Hematopoietic multipotent progenitor cell treated with erythropoietin and hydrocortisone succinate and interleukin-3 and kit ligand, for 8 days (in vitro differentiated cells): Measurements from ENCODE around the gene ST8SIA5.

Experiments
- DNase-seq: peaks from one replicate; pipeline ENCODE4 v3.0.0-alpha.2; 2015

ST8SIA5 gene

GRCh38 chr18:46663539-46663938, 93.3 kb downstream of the ST8SIA5 start:
- DNase-seq, result no peak

- peak; percentile 8 for DNase-seq
Measured at GRCh38 chr18:46660957-46661749, 95.7 kb downstream of the ST8SIA5 start.

GRCh38 chr18:46659484-46659883, 97.4 kb downstream of the ST8SIA5 start:
- no peak for DNase-seq

DNA sequence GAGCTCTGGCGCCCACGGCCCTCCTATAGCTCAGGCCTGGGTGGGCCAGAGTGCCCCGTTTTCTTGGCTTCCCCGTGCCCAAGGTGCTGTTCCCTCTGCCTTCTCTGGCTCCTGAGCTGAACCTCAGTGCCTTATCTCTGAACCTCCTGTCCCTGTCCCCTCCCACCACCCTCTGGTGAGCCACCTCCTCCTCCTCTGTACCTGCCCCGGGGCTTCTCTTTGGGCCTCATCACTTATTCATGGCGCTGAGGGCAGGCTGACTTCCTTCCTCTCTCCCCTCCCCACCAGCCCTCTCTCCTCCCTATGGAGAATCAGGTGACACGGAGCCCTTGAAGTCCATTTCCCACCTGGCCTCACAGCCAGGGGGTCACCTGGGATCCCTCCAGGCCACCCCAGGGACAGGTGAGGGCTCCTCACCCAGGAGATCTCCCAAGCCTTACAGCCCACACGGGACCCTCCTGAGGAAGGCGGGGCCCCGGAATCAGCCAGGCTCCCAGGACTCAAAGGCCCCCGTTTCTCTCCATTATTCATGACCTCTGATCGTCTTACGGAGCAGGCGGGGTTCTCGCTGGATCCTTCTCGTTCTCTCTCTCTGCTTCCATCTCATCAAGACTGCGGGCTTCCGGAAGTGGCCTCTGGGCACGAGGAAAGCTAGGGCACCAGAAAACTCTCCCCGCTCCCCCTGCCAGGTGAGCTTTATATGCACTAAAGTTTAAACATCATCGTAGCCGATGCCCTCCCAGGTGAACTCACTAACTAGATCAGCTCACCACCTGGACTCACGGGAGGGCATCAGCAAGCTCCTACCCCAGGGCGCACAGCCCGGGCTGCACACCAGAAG, 99.5 kb downstream of the ST8SIA5 start, which contains the start of gene LOXHD1:
LOXHD1 (minus strand) TSS at position 106 of the 841 bp plus-strand sequence. CDS start 187 bp downstream, outside the sequence.
- no peak for DNase-seq

GRCh38 chr18:46656326-46657114, 100.3 kb downstream of the ST8SIA5 start:
- DNase-seq, result no peak

DNA sequence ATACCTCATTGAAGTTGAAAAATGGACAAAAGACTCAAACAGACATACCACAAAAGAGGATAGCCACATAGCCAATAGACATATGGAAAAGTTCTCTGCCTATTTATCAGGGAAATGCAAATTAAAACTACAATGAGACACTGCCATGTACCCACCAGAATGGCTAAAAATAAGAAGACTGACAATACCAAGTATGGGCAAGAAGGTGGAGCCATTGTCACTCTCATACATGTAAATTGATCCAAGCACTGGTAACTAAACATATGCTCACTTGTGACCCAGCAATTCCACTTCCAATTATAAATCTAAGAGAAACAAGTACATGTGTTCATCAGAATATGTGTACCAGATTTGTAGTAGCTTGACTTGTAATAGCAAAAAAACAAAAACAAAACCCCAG, 104.5 kb downstream of the ST8SIA5 start:
- DNase-seq, result no peak

DNA sequence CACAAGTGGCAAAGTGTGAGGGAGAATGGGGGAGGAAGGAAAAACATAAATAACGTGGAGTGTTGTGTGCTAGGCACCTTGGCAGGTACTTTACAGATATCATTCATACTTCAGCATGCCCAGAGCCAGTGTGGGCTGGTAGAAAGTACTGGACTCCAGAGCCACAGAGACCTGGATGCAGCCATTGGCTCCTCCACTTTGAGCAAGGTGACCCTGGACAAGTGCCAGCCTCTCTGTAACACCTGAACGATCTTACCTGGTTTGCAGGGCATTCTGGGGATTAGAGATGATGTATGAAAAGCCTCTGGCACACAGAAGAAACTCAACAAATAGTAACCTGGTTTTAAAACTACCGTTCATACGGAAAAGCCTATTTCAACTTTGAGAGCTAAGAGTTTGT, 106.2 kb downstream of the ST8SIA5 start:
- DNase-seq, result no peak

GRCh38 chr18:46649071-46649862, 107.6 kb downstream of the ST8SIA5 start:
- no peak for DNase-seq

DNA sequence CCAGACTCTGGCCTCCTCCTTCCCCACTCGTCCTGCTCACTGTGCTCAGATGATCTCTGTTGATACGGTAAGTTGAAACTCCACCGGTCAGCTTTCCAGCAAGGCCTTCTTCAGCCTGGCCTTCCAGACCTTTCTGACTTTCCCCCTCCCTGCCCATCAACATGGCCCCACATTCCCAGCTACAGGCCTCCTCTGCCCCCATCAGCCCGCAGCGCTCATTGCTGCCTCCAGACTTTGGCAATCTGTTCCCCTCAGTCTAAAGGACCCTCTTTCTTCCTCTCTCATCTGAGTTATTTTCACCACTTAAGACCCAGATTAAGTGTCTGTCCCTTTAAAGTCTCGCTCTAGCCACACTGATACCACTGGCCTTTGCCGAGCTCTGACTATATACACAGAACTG, 110.4 kb downstream of the ST8SIA5 start:
- no peak for DNase-seq

DNA sequence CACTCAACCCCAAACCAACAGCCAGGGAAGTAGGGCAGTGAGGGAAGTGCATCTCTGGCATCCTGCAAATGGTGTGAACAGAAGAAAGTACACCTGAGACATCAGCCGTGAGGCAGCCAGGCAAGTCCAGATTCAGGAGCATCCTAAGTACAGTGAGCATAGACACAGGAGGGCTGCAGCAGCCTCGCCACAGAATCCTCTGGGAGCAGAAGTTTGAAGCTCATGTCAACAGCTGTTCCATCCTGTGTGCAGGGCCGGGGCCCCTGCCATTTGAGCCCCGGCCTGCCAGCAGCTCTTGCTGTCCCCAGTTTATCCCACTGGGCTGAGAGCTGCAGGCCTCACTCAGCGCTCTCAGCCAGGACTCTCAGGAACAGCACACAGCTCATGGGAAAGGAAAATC, 114.3 kb downstream of the ST8SIA5 start:
- DNase-seq, result no peak

DNA sequence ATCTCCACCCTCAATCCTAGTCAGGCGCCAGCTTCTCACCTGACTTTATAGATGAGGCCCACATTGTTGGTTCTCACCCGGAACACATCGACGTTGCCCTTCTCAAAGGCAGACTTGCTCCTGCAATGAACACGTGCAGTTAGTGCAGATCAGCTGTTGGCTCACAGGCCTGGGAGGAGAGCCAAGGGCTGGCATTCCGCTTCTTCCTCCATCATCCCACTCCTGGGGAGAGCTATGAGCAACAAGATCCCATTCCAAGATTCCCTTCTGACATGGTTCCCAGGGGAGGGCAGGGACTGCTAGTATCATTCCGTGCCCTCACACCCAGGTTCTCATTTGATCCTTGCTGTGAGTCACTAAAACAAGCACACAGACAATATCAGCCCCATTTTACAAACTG, 114.9 kb downstream of the ST8SIA5 start:
- DNase-seq, result no peak

DNA sequence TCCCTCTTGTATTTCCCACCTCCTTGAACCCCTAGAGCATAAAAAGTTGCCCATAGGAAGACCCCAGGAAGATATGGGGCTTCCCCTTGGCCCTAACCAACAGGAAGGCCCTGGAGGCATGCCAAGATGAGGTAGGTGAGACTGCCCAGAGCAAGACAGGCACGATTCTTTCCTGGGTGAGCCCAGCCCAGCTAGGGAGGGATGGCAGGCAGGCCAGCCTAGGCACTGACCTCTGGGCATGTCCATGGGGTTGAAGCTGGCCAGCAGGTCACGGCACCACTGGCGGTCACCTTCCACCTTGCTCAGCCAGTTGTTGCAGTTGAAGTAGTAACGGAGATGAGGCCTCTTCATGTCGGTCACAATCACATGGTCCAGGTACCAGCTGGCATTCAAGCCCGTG, 117.5 kb downstream of the ST8SIA5 start:
- no peak for DNase-seq

DNA sequence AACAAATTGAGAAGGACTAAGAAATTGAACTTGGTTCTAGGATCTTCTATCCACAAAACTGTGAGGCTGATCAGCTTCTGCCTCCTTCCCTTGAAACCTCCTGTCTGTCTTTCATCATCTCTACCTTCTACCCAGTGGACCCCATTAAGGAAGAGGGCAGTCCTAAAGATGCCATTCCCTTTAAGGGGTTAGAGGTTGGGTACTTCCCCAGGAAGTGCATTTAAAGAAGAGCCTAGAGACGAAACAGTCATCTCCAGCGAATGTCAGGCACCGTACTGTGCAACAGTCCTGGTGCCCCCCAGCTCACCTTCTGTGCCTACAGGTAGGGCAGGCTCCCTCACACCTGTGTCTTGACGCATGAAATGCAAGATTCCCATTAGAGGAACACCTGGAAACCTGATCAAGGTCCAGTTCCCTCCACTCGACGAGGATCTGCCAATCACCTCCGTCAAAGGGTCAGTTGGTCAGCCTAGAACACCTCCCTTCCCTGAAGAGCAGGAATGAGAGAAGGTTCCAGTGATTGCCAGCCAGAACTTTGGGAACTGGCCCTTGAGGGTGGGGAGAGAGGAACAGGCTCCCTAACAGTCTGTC, 120.7 kb downstream of the ST8SIA5 start:
- DNase-seq, result no peak

- no peak for DNase-seq
Measured at GRCh38 chr18:46632401-46633071, 124.3 kb downstream of the ST8SIA5 start.

GRCh38 chr18:46630991-46631390, 125.9 kb downstream of the ST8SIA5 start:
- no peak for DNase-seq

- peak; percentile 3 for DNase-seq
Measured at GRCh38 chr18:46630160-46630559, 126.7 kb downstream of the ST8SIA5 start.

DNA sequence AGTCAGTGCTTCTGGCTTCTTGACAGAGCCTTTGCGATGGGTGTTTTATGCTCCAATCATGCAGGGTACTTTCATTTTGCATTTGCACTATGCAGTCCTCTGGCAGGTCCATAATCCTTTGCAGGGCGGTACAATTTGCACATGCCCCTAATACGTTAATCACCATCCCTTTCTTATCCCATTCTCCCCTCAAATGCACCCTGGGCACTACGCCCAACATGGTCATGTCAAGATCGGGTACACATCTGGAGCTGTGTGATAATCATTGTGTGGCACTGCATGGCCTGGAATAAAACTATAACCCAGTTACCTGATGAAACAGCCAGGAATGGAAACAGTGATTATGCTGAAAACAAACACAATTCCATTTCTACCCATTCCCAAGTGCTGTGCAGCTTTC, 127.5 kb downstream of the ST8SIA5 start:
- DNase-seq, result peak; percentile 89

- no peak for DNase-seq
Measured at GRCh38 chr18:46628206-46628605, 128.6 kb downstream of the ST8SIA5 start.

- DNase-seq, result no peak
Measured at GRCh38 chr18:46627136-46627535, 129.7 kb downstream of the ST8SIA5 start.

DNA sequence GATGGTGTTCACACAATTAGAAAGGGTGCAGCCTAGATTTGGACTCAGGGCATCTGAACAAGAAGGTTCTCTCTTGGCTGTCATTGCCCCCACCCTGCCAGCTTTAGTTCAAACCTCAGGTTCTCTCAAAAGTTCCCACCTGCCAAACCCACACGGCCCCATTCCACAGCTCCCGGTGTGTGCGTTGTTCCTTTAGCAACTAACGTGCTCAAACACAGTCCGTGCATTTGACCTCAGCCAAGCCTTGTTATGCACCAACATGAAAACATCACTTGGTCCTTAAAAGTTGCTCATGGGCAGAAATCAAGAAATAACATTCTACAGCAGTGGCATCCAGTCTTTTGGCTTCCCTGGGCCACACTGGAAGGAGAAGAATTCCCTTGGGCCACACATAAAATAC, 131.8 kb downstream of the ST8SIA5 start:
- no peak for DNase-seq

DNA sequence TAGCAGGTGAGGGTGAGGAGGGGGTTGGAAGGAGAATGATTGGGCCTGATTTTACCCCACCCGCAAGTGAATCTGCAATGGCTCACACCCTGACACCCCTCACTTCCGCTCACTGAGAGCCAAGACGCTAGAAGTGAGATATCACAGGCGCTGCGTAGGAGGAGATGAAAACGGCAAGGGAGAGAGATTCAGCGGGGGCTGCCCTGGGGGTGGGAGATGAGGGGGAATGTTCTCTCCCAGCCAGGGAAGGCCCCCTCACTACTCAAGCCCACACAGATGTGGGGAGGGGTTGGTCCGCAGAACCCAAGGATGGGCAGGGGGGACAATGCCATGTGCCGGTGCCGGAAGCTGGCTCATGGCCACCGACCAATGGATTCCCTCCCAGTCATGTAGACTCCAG, 132.7 kb downstream of the ST8SIA5 start:
- no peak for DNase-seq
